HK-2 (cell line): ENCODE data around the gene ENTREP3.
"Not testable (repeated sequence)": the region's sequence is repeated elsewhere in the genome, so short reads cannot be mapped to it uniquely, and the experiment has no call there.

Source experiments
- DNase-seq: peaks from one replicate; pipeline ENCODE4 v3.0.0-alpha.2; 2018; ENCODE audit not compliant: unreplicated experiment

The ENTREP3 gene

GRCh38 chr1:155255243-155256007 lies at the start of gene ENTREP3:
Gene ENTREP3 (minus strand): TSS chr1:155255483. CDS start chr1:155254877, 606 bp downstream.
- peak; percentile 76 for DNase-seq

- no peak for DNase-seq
Observed at GRCh38 chr1:155304558-155305063, 49.3 kb upstream of the ENTREP3 start.

DNA sequence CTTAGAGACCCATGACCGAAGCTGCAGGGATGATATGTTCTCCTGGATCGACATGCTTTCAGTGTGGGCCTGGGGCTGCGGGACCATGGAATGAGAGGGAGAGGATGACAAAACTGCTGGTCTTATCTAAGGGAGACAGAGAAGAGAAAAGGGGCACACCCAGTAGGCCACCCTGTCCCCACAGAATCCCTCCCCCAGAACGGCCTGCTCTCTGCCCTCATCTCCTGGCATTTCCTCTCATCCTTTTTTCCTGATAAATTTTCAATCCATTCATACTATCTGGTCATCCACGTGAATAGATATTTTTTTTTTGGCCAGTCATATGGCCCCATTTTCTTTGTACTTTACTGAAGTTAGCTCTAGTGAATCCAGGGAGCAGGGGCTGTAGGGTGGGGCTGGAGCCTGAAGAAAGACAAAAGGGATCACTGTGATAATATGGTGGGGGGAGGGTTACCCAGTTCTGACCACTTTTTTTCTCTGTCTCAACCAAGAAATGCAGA lies 46.1 kb upstream of the ENTREP3 start, which contains the start of gene PKLR:
Gene PKLR, minus strand, starts transcription at position 97 of the 500 bp plus-strand sequence. Its CDS starts 43 bp downstream, at position 54.
- DNase-seq: no peak

DNA sequence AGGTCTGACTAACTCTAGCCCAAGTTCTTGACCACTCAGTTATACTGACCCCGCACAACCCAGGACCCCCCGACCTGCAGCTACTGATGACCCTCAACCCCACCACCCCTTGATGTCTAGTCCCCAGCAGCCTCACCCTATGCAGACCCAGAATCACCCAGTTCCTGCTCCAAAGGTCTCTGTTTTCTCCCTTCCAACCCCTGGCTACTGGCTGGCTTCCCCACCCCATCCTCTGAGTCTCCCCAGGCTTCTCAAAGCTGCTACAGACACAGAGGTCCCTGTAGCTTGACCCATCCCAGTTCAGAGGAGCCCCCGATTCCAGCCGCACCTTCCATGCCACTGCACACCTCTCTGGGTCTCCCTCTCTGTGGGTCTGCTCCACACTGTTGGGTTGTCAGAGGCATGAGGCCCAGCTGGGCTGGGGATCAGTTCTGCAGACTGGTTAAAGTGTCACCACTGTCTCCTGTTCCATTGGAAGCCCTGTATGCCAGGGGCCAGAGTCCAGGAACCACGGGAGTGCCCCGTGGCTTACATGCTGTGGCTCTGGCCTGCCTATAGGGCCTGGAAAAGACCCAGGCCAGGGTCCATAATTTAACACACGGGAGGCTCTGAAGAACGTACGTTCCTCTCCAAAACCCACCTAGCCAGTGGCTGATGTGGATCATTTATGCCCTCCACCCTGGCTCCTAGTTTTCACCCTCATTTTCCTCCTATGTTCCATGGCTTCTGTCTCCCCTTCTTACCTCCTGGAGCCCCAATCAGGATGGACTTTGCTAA lies 45.5 kb upstream of the ENTREP3 start:
- DNase-seq: no peak

GRCh38 chr1:155300024-155300423 lies 44.7 kb upstream of the ENTREP3 start:
- no peak for DNase-seq

GRCh38 chr1:155297384-155297783 lies 42.1 kb upstream of the ENTREP3 start:
- no peak for DNase-seq

DNA sequence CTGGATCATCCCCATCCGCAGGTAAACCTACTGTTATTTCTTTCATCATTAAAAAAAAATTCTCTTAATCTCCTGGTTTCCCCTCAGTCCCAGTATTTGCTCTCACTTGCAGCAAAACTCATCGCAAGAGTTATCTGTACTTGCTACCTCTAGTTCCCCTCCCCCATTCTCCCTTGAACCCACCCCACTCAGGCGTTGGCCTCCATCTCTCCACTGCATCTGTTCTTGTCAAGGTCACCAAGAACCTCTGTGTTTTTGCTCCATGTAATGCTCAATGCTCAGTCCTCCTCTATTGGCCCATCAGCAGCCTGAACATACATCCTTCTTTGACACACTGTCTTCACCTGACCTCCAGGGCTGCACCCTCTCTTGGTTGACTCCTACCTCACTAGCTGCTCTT lies 41.4 kb upstream of the ENTREP3 start:
- DNase-seq: no peak

DNA sequence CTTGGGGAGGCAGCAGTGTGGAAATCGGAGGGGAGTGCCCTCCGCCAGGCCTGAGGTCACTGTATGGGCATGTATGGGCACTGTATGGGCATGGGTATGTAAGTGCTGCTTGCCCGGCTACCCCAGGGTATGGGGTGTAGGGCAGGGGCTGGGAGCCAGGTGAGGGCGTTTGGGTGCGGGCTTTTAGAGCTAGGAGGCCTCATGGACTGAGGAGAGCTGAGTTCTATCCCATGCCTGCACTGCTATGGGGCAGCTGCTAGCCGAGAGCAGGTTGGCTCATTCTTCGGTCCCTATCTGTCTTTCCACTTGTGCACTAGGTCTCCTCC lies 40.6 kb upstream of the ENTREP3 start:
- DNase-seq: no peak

DNA sequence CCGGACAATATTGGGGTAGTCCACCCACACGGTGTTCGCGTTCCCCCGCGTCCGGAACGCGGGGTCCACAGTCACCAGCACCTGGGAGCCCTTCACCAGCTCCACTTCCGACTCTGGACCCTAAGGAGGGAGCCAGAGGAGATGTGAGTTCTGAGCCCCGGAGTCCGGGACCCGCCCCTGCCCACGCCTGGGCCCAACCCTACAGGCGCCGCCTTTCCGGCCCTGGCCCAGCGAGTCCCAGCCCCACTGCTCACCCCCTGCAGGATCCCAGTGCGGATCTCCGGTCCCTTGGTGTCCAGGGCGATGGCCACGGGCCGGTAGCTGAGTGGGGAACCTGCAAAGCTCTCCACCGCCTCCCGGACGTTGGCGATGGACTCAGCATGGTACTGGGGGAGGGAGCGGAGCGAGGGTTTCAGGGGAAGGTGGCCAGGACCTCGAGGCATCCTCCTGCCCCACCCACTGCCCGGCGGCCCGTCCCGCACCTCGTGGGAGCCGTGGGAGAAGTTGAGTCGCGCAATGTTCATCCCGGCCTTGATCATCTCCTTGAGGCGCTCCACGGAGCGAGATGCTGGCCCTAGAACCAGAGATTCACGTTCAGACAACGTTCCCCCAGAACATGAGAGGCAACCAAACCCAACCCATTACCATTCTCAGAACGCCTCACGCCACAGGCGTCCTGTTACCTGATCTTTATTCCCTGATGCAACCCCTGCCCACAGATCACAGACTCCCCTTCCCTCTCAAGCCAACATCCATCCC lies 40.1 kb upstream of the ENTREP3 start:
- no peak for DNase-seq

DNA sequence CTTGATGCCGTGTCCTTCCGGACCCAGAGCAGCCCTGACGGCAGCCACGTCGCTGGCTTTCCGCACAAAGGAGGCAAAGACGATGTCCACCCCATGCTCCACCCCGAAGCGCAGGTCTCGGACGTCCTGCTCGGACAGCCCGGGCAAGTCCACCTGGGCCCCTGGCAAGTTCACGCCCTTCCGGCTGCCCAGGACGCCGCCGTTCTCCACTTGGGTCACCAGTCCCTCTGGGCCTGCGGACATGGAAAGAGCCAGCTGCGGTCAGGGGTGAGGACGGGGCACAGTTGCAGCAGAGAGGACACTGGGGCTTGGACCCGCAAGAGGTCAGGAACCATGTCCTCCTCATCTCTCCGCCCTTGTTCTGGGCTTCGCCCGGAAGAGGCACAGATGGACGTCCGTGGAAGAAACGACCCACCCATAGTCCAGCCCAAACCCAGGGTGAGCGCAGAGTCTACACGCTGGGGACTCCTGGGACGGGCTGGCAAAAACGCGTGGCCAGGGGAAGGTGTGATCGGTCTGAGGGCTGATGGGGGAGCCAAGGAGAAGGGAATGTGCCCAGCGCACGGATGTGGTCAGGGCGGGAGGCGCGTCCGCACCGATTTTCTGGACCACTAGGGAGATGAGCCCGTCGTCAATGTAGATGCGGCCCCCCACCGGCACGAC lies 39.4 kb upstream of the ENTREP3 start:
- DNase-seq: no peak

DNA sequence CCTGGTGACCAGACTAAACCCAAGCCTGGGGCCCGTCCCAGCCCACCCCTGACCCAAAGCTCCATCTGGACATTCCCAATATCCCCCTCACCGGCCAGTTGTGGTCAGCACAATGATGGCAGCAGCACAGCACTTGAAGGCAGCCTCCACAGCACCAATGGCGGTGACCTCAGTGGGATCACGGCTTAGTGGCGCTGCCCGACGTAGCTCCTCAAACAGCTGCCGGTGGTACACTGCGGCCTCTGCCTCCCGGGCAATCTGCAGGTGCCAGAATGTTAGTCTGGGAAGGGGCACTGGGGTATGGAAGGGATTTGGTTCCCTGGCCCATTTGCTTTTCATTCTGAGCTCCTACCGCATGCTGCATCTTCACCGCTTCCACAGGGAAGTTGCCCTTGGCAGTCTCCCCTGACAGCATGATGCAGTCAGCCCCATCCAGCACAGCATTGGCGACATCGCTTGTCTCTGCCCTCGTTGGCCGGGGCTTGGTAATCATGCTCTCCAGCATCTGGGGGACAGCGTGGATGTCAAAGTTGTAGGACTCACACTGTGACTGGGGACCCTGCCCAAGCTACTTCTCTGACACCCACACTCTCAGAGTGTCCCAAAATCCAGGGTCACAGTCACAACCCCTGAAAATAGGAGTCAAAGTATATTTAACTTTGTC lies 37.9 kb upstream of the ENTREP3 start:
- DNase-seq: no peak

DNA sequence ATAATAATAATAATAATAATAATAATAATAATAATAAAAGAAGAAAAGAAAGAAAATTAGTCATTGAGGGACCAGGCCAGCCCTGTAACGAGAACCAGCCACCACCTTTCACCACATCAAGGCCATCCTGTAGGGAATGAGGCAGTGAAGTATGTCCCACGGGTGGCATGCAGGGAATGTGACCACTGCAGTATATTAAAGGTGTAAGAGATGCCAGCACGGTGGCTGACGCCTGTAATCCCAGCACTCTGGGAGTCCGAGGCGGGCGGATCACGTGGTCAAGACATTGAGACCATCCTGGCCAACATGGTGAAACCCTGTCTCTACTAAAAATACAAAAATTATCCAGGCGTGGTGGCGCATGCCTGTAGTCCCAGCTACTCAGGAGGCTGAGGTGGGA lies 35.7 kb upstream of the ENTREP3 start:
- not testable (repeated sequence) for DNase-seq

GRCh38 chr1:155287987-155288543 lies 32.8 kb upstream of the ENTREP3 start:
- DNase-seq: no peak

DNA sequence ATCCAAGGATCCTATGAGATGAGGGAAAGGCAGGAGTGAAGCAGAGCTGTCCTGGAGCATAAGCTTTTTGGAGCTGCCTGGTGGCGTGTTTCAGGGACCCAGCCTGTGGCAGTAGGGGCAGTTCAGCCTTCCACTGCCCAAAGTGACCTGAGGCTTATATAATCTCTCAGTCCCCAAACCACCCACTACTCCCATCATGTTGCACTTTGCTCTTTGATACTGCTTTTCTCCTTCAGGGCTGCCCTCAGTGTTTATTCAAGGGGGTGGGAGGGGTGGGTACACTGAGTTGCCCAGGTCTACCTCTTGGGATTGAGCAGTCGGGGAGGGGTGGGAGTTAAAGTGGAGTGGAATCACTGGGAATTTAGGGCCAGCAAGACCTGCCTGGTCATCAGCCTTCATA lies 31.3 kb upstream of the ENTREP3 start:
- DNase-seq: no peak

- no peak for DNase-seq
Observed at GRCh38 chr1:155285631-155286044, 30.4 kb upstream of the ENTREP3 start.

- DNase-seq: no peak
Observed at GRCh38 chr1:155285063-155285462, 29.8 kb upstream of the ENTREP3 start.

GRCh38 chr1:155284476-155284875 lies 29.2 kb upstream of the ENTREP3 start:
- DNase-seq: no peak

- no peak for DNase-seq
Observed at GRCh38 chr1:155282488-155283091, 27.3 kb upstream of the ENTREP3 start.

- no peak for DNase-seq
Observed at GRCh38 chr1:155279268-155279667, 24.0 kb upstream of the ENTREP3 start.

DNA sequence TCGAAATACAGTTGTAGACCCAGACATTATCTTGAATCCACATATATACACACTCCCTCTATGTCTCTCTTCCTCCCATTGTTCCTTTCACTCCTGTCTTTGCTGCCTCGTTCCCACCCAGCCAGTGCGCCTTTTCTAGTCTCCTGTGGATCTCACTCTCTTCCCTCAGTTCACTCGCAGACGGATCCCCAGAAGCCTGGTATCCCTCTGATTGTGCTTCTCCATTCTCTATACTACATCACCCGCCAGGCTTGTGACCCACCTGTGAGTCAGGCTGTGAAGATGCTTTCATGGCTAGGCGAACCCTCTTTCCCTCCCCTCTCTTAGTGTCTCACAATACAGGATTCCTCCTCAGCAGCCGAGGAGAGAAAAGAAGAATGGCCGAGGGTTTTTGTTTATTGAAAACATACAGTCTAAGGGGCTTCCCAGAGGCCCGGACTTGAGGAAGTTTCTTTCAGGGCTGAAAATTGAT lies 23.4 kb upstream of the ENTREP3 start:
- DNase-seq: no peak
